CD4-positive, alpha-beta T cell treated with Interleukin-4 for 1 hour (primary cell): ENCODE data around the gene KCNK13.

ENCODE experiments used
- DNase-seq, 2 donors: peaks; one replicate each; pipeline ENCODE4 v3.0.0-alpha.2; 2020 to 2022

The KCNK13 gene

GRCh38 chr14:90137807-90138206 is 76.0 kb downstream of the KCNK13 start:
- no peak for DNase-seq

DNA sequence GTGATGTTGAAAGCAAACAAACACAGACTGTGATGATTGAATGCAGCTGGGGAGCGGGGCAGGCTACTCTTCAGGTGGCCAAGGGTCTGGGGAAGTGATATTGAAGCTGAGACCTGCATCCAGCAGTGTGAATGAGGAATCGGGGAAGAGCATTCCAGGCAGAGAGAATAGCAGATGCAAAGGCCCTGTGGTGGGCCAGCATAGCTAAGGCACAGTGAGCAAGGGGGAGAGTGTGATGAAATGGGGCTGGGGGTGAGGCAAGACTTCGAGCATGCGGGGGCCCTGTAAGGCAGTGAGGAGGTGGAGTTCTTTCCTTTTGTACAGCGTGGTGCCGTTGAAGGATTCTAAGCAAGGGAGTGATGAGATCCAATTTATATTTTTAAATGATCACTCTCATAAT is 77.4 kb downstream of the KCNK13 start:
- DNase-seq = no peak

DNA sequence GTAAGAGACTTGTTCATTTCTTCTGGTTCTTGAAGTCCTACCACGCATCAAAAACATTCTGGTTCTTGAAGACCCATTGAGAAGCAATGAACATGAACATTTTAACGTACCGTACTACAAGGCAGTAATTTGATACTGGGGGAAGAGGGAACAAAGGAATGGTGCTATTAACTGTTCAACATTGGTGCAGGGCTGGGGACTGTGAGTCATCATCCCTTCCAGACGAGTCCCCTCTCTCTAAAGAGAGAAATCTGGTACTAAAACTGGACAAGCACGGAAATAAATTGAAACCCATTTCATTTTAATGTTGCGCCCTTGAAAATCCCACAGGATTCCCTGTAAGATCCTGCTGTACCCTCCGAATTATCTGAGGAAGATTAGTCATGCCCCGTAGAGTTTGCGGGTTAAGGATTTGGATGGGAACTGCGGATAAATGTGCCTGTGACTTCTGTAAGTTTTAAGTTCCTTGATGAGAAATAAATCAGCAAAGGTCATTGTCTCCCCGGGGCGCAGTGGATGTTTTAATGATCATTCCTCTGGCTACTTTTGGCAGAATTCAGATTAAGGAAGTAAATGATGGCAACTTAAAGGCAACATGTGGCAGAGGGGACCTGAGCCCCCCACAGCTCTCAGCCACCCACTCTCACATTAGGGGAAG is 78.6 kb downstream of the KCNK13 start:
- DNase-seq = no peak

DNA sequence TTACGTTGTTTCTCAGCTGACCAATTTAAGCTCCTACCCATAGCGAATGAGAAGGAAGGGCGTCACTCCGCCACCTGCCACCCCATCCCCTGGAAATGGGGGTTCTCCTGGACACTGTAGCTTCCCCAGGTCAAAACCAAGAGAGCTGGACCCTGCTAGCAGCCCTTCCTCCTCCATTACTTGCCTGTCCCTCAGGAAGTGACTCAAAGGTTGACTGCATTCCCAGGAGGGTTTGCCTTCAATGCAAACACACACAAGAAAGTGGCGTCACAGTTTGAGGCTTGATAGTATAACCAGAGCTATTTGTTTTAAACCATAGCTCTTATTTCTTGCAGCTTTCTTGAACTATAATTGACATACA is 79.1 kb downstream of the KCNK13 start:
- DNase-seq = no peak

DNA sequence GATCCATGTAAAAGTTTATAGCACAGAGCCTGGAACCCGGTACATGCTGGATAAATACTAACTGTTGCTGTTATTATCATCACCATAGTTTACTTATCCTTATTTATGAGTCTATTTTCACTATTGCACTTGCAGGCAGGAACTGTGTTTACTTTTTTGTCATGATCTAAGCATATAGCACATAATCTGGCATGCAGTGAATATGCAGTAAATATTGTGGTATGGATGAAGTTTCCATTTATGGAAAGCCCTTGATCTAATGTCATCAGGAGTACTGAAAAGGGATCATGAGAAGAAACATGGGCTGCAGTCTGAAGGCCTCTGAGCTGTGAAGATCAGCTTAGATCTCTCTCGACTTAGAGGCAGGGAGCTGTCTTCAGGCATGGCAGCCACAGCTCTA is 91.6 kb downstream of the KCNK13 start:
- DNase-seq = no peak

DNA sequence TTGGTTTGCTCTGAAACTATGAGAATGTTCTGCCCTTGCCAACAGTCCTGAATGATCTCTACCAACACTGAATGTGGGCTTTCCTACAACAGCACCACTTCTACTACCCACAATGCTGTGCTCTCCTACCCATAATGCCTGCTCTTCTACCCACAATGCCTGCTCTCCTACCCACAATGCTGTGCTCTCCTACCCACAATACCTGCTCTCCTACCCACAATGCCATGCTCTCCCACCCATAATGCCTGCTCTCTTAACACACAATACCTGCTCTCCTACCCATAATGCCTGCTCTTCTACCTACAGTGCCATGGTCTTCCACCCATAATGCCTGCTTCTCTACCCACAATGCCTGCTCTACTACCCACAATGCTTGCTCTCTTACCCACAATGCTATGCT is 92.3 kb downstream of the KCNK13 start:
- DNase-seq = no peak

DNA sequence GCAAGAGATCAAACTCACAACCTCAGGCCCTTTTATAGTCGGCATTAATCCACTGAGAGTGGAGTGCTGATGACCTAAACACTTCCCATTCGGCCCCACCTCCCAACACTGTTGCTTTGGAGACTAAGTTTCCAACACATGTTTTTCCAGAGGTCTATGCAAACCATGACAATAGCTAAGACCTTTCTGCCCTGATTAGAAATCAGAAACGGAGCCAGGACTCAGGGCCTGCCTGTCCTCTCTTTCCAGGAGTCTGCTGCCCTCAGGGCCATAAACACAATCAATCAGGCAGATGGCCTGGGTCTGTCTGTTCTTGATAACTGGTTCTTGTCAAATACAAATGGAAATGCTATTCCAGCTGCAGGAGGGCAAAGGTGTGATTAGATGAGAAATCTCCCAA is 97.4 kb downstream of the KCNK13 start:
- no peak for DNase-seq

- no peak for DNase-seq
These were observed 97.9 kb downstream of the KCNK13 start for GRCh38 chr14:90159688-90160087.

DNA sequence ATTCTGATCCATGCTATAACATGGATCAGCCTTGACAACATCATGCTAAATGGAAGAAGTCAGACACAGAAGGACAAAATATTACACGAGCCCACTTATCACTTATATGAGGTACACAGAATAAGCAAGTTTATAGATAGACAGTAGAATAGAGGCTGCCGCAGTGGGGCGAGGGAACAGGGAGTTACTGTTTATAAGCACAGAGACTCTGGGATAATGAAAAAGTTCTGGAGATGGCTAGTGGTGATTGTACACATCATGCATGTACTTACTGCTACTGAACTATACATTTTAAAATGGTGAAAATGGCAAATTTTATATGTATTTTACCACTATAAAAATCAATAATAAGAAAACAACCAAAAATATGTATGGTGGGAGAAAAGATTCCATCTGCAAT is 99.3 kb downstream of the KCNK13 start:
- no peak for DNase-seq

DNA sequence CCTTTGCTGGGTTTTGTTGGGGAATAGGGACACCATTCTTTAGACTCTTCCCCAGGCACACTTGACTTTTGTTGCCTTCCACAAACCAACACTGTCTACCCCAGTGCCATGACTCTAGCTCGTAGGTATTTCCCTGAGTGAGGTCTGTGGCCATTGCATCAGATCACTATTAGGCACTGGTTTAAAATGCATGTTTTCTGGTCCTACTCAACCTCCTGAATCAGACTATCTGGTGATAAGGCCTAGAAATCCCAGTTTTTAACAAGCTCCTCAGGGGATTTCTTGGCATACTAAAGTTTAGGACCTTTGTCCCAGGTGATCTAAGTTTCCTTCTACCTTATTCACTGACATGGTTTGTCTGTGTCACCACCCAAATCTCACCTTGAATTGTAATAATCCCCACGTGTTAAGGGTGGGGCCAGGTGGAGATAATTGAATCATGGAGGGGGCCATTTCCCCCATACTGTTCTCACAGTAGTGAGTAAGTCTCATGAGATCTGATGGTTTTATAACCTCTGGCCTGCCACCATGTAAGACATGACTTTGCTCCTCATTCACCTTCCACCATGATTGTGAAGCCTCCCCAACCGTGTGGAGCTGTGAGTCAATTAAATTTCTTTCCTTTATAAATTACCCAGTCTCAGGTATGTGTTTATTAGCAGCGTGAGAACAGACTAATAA is 106.8 kb downstream of the KCNK13 start:
- no peak for DNase-seq

GRCh38 chr14:90175631-90176030 is 113.8 kb downstream of the KCNK13 start:
- no peak for DNase-seq

DNA sequence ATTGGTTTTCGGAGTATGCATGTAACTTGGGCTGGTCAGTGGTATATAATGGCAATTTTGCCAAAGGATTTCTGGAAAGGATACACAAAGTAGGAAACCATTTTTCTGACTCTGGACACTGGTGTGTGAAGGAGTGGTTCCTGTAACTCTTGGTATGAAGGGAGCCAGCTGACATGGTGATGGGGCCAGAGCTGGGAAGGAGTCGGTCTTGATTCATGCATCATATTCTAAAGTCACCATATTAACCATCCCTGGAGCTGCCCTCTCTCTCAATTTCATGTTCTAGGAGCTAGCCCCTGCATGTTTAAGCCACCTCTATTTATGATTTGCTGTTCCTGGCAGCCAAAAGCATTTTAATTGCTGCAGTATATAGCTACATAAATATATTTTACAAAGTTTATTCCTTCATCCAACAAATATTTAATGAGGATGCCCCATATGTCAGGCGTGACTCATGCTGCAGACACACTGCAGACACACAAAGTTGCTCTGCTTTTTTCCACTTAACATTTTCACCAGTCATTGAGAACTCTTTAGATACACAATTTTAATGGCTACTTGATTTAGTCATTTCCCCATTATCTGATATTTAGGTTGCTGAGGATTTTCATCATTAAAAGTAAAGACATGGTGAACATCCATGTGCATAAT is 115.9 kb downstream of the KCNK13 start:
- no peak for DNase-seq

DNA sequence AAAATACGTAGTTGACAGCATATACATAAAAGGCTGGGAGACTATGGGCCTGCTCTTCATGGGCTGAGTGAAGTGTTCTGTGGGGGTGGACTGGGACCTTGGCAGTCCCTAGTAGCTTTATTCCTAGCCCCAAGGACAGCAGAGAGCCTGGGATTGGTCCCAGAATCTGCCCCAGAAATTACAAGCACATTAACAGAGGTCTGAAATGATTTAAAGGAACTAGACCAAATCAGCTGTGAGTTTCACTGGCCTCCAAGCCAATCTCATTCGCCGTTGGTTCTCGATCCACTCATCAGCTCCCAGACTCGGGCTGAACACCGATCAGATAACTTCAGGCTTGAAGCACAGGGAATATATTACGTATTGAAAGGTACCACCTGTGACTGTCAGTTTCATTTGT is 117.6 kb downstream of the KCNK13 start:
- DNase-seq = no peak

DNA sequence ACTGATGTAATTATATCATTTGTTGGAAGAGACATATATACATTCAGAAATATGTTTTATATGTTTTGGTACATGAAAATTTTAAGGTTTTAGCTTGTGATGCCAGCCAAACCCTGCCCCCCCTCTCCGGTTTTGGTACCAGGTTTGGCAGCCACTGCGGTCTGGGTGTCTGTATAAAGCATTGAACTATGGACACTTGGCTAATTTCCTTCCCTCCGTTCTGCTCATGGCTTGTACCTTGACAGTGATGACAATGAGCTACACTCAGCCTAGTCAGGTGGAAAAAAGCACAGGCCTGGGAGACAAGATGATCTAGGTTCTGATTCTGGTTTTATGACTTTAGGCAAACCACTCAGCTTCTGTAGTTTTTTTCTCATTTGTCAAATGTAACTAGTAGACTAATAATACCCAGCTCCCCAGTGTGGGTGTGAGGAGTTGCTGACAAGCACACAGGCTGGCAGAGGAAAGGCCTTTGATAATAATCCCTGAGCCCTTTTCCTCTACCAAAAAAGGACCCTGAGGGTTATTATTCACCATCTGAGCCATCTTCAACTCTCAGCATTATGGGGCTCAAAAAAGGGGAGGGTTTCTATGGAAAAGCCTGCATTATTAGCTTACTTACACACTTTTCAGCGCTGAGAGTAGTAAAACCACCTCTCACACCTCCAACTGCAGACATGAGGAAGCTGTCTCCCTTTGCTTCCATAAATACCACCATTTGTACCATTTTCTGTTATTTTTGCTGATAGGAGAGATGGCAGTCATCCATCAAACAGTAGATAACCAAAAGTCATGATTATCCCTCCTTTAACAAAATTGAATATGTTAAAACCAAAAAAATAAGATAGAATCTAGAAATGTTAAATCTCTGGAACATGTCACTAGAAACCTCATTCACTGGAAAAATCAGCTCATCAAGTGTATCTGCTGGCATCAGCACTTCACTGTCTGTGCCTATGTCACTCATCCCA is 118.3 kb downstream of the KCNK13 start:
- no peak for DNase-seq

- no peak for DNase-seq
These were observed 122.3 kb downstream of the KCNK13 start for GRCh38 chr14:90184094-90184493.

GRCh38 chr14:90184571-90185266 is 122.9 kb downstream of the KCNK13 start:
- no peak for DNase-seq

DNA sequence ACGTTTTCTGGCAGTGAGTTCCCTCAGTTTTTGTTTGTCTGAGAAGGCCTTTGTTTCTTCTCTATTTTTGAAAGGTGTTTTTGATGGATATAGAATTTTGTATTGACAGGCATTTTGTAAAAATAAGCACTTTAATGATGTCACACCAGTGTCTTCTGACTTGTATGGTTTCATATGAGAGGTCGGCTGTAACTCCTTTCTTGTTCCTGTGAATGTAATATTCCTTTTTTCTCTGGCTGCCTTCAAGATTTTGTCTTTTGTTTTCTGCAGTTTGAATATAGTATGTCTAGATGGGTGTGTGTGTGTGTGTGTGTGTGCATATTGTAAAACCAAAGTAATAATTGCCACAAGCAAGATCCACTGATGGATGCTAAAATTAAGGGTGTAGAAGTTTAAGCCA is 126.8 kb downstream of the KCNK13 start:
- DNase-seq = no peak

GRCh38 chr14:90191154-90191553 is 129.4 kb downstream of the KCNK13 start:
- DNase-seq = no peak

DNA sequence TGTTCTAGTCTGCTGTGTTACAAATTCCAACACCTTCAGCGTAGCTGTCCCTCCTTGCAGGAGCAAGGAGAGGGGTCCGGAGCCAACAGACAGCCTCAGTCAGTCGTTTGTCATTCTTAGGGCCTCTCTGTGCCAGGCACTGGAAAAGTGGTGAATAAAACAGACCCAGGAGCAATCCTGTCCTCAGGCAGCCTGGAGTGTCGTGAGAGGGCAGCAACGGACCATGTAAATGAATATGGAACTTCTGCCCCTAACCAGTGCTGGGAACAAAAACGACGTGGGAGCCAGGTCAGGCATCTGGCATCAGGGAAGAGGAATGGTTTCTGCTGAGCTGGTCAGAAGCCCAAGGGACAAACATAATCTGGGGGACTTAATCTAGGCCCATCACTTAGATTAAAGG is 129.8 kb downstream of the KCNK13 start:
- no peak for DNase-seq

DNA sequence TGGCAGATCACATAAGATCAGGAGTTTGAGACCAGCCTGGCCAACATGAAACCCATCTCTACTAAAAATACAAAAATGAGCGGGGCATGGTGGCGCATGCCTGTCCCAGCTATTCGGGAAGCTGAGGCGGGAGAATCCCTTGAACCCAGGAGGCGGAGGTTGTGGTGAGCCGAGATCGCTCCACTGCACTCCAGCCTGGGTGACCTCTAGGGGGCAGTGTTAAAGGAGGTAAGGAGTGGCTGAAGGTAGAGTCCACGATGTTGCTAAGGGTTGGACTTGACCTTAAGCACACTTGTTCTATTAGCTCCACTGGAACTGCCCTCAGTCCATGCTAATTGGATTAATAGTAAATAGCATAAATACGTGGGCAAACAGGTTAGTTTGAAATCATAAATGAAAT is 132.1 kb downstream of the KCNK13 start:
- peak in 1 of 2 donors; percentile 7 for DNase-seq

GRCh38 chr14:90194706-90195105 is 132.9 kb downstream of the KCNK13 start:
- no peak for DNase-seq

GRCh38 chr14:90198541-90199060 is 136.8 kb downstream of the KCNK13 start:
- no peak for DNase-seq
